Endothelial cell of umbilical vein (primary cell): ENCODE measurements around the gene CPED1. TPM values are rescaled to one million over a fixed set of nuclear protein-coding genes. Genes with fewer than 3 reads are reported as not detected.

ENCODE experiments used
- BruUV-seq: library from RNA; stranded (reverse); fragments of 400-500 nt; replicated peaks from 2 replicates; lab custom pipeline; 2021; lab: Mats Ljungman, UMichigan
- CTCF ChIA-PET: fragments of 300-600, 350-600 bp; sonication (Branson Sonifier 250); formaldehyde crosslinking; loops from one replicate; lab custom pipeline; 2021; ENCODE audit warnings: antibody characterized with exemption, inconsistent platforms; lab: Charles Lee
- POLR2A ChIA-PET: fragments of 300-600, 350-600 bp; sonication (Branson Sonifier 250); formaldehyde crosslinking; loops from one replicate; lab custom pipeline; 2021; ENCODE audit warnings: antibody characterized with exemption, inconsistent platforms; lab: Charles Lee
- DNase-seq: peaks from one replicate; pipeline ENCODE4 v3.0.0-alpha.2; 2011; ENCODE audit warnings: low read depth, low spot score
- FAIRE-seq: peaks from 2 replicates; lab custom pipeline; 2011; peaks lifted over from hg19 to GRCh38; lab: Jason Lieb, UNC
- H2AFZ ChIP-seq: 2 replicates; pipeline ENCODE4 v1.6.0; 2012; ENCODE audit warnings: low read depth, low read length, control low read depth, inconsistent platforms
- H3K27ac ChIP-seq: 2 replicates; pipeline ENCODE4 v1.5.1; 2011; ENCODE audit warnings: low read depth, mild to moderate bottlenecking, control low read depth, low read length, moderate library complexity; ENCODE audit not compliant: insufficient read depth
- H3K27me3 ChIP-seq, 2 experiments: 2 replicates each; pipeline versions ENCODE4 v1.6.0 to v1.6.1; 2011; ENCODE audit warnings: low read length in 2 of 2, mixed read lengths in 1 of 2; ENCODE audit not compliant: control insufficient read depth in 2 of 2, insufficient read depth in 2 of 2
- H3K36me3 ChIP-seq, 2 experiments: 2 replicates in 1 of 2; 3 replicates in 1 of 2; pipeline ENCODE4 v1.5.1; 2011; ENCODE audit warnings: low read length in 2 of 2, mild to moderate bottlenecking in 1 of 2, moderate library complexity in 1 of 2; ENCODE audit not compliant: control insufficient read depth in 2 of 2, insufficient read depth in 2 of 2; ENCODE audit errors: extremely low read depth in 1 of 2
- H3K4me1 ChIP-seq: 3 replicates; pipeline ENCODE4 v1.5.1; 2011; ENCODE audit warnings: mild to moderate bottlenecking, low read length; ENCODE audit not compliant: control insufficient read depth, insufficient read depth; ENCODE audit errors: extremely low read depth
- H3K4me2 ChIP-seq: 2 replicates; pipeline ENCODE4 v1.6.1; 2011; ENCODE audit warnings: low read length, control low read depth, mixed read lengths; ENCODE audit not compliant: insufficient read depth
- H3K4me3 ChIP-seq, 3 experiments: fragments of 200-600 bp in 1 of 3; sonication (generic), shearing (Covaris generic) in 1 of 3; replicated peaks in 1 of 3; 2 replicates each; pipeline ENCODE4 v1.5.1; 2011 to 2016; ENCODE audit warnings: control low read depth in 3 of 3, low read length in 3 of 3, mild to moderate bottlenecking in 2 of 3, inconsistent platforms in 1 of 3, low read depth in 1 of 3, moderate library complexity in 1 of 3; ENCODE audit not compliant: insufficient read depth in 1 of 3
- H3K79me2 ChIP-seq: 2 replicates; pipeline ENCODE4 v1.6.0; 2012; ENCODE audit warnings: low read length, inconsistent platforms; ENCODE audit not compliant: control insufficient read depth, insufficient read depth
- H3K9ac ChIP-seq: replicated peaks from 2 replicates; pipeline ENCODE3; 2011; ENCODE audit warnings: low read length, control low read depth; ENCODE audit not compliant: insufficient read depth; ENCODE audit errors: extremely low read depth
- H3K9me1 ChIP-seq: replicated peaks from 3 replicates; pipeline ENCODE4 v1.6.0; 2011; ENCODE audit warnings: mild to moderate bottlenecking, low read length; ENCODE audit not compliant: control insufficient read depth, insufficient read depth; ENCODE audit errors: extremely low read depth
- H3K9me3 ChIP-seq: replicated peaks from 2 replicates; pipeline ENCODE4 v1.5.1; 2012; ENCODE audit warnings: low read length, inconsistent platforms; ENCODE audit not compliant: control insufficient read depth, insufficient read depth
- H4K20me1 ChIP-seq: replicated peaks from 2 replicates; pipeline ENCODE3; 2011; ENCODE audit warnings: mild to moderate bottlenecking, low read length; ENCODE audit not compliant: control insufficient read depth, insufficient read depth; ENCODE audit errors: extremely low read depth
- CTCF ChIP-seq, 2 donors: IDR thresholded peaks; 1 replicate in 1 of 2; 2 replicates in 1 of 2; pipeline ENCODE4 v1.5.1; 2011; ENCODE audit warnings: low read length in 2 of 2, mild to moderate bottlenecking in 2 of 2, moderate library complexity in 2 of 2, control low read depth in 1 of 2, inconsistent platforms in 1 of 2, low read depth in 1 of 2; ENCODE audit not compliant: insufficient read depth in 1 of 2; ENCODE audit errors: extremely low read depth in 1 of 2
- EZH2 ChIP-seq: IDR thresholded peaks from 2 replicates; pipeline ENCODE4 v1.6.1; 2012; ENCODE audit warnings: borderline replicate concordance, low read depth, mild to moderate bottlenecking, moderate library complexity, low read length, inconsistent platforms; ENCODE audit not compliant: severe bottlenecking
- FOS ChIP-seq: IDR thresholded peaks from 2 replicates; pipeline ENCODE4 v1.6.1; 2011; ENCODE audit warnings: mild to moderate bottlenecking, low read length, moderate library complexity, borderline replicate concordance; ENCODE audit not compliant: insufficient read depth
- GATA2 ChIP-seq: IDR thresholded peaks from 2 replicates; pipeline ENCODE4 v1.7.0; 2011; ENCODE audit warnings: low read depth, mild to moderate bottlenecking, moderate library complexity, mixed read lengths, low read length; ENCODE audit not compliant: insufficient read length, insufficient read depth
- JUN ChIP-seq: IDR thresholded peaks from 2 replicates; pipeline ENCODE4 v1.6.1; 2011; ENCODE audit warnings: borderline replicate concordance, low read depth; ENCODE audit not compliant: insufficient read length, insufficient read depth
- MYC ChIP-seq: IDR thresholded peaks from one replicate; pipeline ENCODE4 v1.6.1; 2011; ENCODE audit warnings: mild to moderate bottlenecking, low read depth, low read length
- POLR2A ChIP-seq: IDR thresholded peaks from 2 replicates; pipeline ENCODE4 v1.6.1; 2012; ENCODE audit warnings: low read depth, mild to moderate bottlenecking, control low read depth, low read length
- POLR2AphosphoS5 ChIP-seq: IDR thresholded peaks from 2 replicates; pipeline ENCODE4 v1.6.1; 2012; ENCODE audit warnings: low read depth, mild to moderate bottlenecking, control low read depth, low read length, moderate library complexity; ENCODE audit not compliant: insufficient read depth
- dilution Hi-C: fragments of 300-500 bp; cut with MboI; formaldehyde crosslinking; loops from one replicate; pipeline ENCODE4 v1.15.0; 2019; ENCODE audit warnings: low sequenced_read_pairs; ENCODE audit not compliant: extremely low pct_ligation_motif_present
- intact Hi-C: fragments of 100-400 bp; cut with micrococcal nuclease; formaldehyde crosslinking; loops from one replicate; pipeline ENCODE4 v1.10.0; 2022
- polyA plus RNA-seq, 4 experiments: library from polyadenylated mRNA; depleted of rRNA in 3 of 4; stranded (reverse) in 3 of 4; unstranded in 1 of 4; fragments of >200 nt; gene quantifications; 2 replicates each; pipeline versions ENCODE4 v1.2.1 to v1.2.3, GENCODE V29; 2011 to 2012; ENCODE audit warnings: missing spikeins in 1 of 4
- total RNA-seq: library from RNA; stranded (reverse); gene quantifications from 2 replicates; pipeline ENCODE4 v1.2.3, GENCODE V29; 2021
- TF ChIP-seq, protein P1 (sequence below): IDR thresholded peaks from 2 replicates; pipeline ENCODE4 v1.6.1; 2011; ENCODE audit not compliant: insufficient read depth, insufficient read length

The CPED1 gene
- total and polyA plus RNA-seq, 2 donors (not counting 3 experiments of a cell fraction or from before 2014, with no cell fraction given): 0.22 to 3.0 TPM

GRCh38 chr7:121307021-121307574, 318.6 kb downstream of the CPED1 start:
- intact Hi-C loops (no loop called here), dilution Hi-C loops (no loop called here)
- Histone ChIP-seq H3K79me2 (no peaks in the 10 kb centered on the region), H3K27ac (no peak overlapping the region), H3K4me3 (no peak overlapping the region), H3K9me1 (no peaks in the 10 kb centered on the region), H3K9me3 (no peaks in the 10 kb centered on the region), H3K27me3 (peaks cover 3 to 6% of the 10 kb centered on the region in 2 experiments), H3K4me1 (no peaks in the 10 kb centered on the region), H3K9ac (no peak overlapping the region), H4K20me1 (no peaks in the 10 kb centered on the region), H3K4me2 (no peak overlapping the region), H2AFZ (no peak overlapping the region), H3K36me3 (no peaks in the 10 kb centered on the region)
- no peak for TF ChIP-seq GATA2
- TF ChIP-seq POLR2AphosphoS5: no peak
- no TSS peak for BruUV-seq
- ChIA-PET CTCF (no interaction called here), POLR2A (no interaction called here)
- no peak for FAIRE-seq
- DNase-seq: no peak

DNA sequence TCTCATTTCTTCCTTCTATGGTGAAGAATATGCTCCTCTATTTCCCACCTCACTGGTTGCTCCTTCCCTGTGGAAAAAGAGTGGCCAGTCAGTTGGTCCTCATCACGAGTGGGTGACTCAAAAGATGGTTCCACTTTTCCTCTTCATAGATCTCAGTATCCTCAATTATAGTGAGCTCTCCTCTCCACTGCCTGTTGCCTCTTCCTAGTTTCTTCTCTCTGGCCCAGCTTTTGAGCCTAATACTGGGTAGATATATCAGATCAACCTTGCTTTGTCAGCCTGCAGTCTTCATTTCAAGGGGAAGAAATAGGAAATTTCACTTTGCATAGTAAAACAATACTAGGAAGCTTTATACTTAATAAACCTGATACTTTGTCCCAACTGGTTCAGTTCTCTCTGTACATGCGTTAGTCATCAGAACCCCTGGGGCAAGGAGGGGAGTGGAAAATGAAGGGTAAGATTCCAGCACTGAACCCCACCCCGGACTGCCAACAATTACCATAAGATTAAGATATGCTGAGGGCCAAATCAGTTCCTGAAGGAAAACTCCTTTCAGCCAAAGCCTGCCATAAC, 324.8 kb downstream of the CPED1 start:
- no peaks in the 10 kb centered on the region for H3K79me2 ChIP-seq
- peaks cover 0 to 6% of the 10 kb centered on the region in 2 experiments for H3K27me3 ChIP-seq
- intact Hi-C loops (no loop called here), dilution Hi-C loops (no loop called here)
- DNase-seq (no peak), FAIRE-seq (no peak)
- no peaks in the 10 kb centered on the region for H3K36me3 ChIP-seq
- TF ChIP-seq CTCF (IDR thresholded peaks at IDR 0.05; ENCODE audit: extremely low read depth in 1 of 2, insufficient read depth in 1 of 2, low read depth in 1 of 2, low read length in 2 of 2) (no peak), EZH2 (no peak), POLR2AphosphoS5 (no peak), FOS (no peak), JUN (no peak), MYC (no peak), GATA2 (no peak), POLR2A (no peak)
- TF ChIP-seq, protein P1, sequence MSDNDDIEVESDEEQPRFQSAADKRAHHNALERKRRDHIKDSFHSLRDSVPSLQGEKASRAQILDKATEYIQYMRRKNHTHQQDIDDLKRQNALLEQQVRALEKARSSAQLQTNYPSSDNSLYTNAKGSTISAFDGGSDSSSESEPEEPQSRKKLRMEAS: no peak
- H4K20me1 ChIP-seq: no peaks in the 10 kb centered on the region
- H3K4me2 ChIP-seq: no peak overlapping the region
- no peaks in the 10 kb centered on the region for H3K4me1 ChIP-seq
- BruUV-seq: no TSS peak
- H2AFZ ChIP-seq: no peak overlapping the region
- no peaks in the 10 kb centered on the region for H3K9me3 ChIP-seq
- POLR2A ChIA-PET: no interaction called here
- H3K9me1 ChIP-seq: no peaks in the 10 kb centered on the region
- CTCF ChIA-PET: no interaction called here
- H3K4me3 ChIP-seq: no peak overlapping the region
- H3K27ac ChIP-seq: no peak overlapping the region
- no peak overlapping the region for H3K9ac ChIP-seq
